NCI-H128 (cell line): Measurements from ENCODE around the gene HELZ.

Experiments
- DNase-seq: peaks from one replicate; lab custom pipeline; 2025; ENCODE audit not compliant: unreplicated experiment; lab: John Stamatoyannopoulos, UW

The HELZ gene

GRCh38 chr17:67238991-67239390 lies 6.0 kb downstream of the HELZ start:
- DNase-seq = no peak

DNA sequence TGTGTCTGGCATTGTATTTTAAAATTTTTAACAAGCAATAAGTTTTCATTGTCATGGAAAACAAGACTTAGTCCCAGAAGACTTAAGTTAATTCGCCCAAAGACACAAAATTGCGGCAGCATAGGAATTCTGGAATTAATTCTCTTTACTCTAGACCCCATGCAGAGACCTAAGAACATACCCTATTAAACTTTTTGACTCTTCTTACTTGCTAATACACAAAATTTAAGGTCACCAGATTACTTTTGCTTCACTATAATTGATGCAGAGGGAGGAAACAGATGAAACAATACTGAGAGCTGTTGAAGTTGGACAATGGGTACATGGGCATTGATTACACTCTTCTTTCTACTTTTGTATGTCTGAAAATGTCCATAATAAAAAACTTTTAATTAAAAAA lies 12.6 kb downstream of the HELZ start:
- no peak for DNase-seq

GRCh38 chr17:67229109-67229955 lies 15.7 kb downstream of the HELZ start:
- DNase-seq = no peak

GRCh38 chr17:67227488-67227887 lies 17.5 kb downstream of the HELZ start:
- no peak for DNase-seq

GRCh38 chr17:67225316-67225715 lies 19.7 kb downstream of the HELZ start:
- DNase-seq = no peak

DNA sequence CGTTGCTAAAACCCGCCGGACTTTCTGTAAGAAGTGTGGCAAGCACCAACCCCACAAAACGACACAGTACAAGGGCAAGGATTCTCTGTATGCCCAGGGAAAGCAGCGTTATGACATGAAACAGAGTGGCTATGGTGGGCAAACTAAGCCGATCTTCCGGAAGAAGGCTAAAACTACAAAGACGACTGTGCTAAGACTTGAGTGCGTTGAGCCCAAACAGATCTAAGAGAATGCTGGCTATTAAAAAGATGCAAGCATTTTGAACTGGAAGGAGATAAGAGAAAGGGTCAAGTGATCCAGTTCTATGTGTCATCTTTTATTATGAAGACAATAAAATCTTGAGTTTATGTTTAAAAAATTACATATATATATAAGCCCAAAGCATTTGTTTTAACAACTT lies 20.3 kb downstream of the HELZ start:
- DNase-seq = no peak

DNA sequence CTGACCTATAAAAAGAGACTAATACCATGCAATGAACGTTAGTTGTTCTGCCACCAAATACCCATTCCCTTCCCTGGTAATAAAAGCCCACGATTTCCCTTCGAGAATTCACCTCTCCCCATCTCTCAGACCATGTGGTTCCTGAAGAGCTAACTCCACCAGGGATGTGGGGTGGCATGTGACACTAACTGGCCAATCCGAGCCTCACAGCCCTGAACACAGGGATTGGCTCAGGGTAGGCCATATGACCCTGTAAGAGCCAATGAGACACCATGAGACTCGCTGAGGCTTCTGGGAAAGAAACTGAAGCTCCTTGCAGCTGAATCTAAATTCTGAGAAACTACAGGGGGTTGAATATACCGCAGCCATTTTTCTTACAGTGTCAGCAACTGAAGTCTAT lies 21.1 kb downstream of the HELZ start:
- no peak for DNase-seq

- no peak for DNase-seq
Measured at GRCh38 chr17:67221062-67221998, 23.7 kb downstream of the HELZ start.

DNA sequence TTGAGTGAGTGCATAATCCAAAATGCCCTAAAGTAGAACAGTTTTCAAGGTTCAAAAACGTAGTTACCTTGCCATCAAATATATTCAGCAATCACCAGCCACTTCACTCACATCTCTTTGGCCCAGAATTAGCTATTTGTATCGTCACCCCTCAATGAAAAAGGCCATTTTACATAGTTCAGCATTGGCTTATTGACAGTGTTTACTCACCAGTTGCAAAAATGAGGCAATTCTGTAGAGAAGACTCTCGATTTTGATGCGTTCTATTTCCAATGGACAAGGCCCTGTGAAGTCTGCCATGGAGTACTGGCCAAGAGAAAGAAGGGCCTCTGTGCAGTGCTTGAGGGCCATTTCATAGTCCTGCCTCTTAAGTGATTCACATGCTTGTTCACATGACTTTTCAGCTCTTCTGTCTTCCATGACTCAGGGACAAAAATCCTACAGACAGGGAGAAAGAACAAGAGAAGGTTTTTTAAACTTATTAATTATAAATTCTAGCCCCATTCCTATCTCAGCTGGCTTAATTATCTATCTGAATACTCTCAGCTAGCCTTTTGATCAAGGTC lies 26.5 kb downstream of the HELZ start:
- DNase-seq = no peak

GRCh38 chr17:67217446-67217845 lies 27.6 kb downstream of the HELZ start:
- DNase-seq = no peak

DNA sequence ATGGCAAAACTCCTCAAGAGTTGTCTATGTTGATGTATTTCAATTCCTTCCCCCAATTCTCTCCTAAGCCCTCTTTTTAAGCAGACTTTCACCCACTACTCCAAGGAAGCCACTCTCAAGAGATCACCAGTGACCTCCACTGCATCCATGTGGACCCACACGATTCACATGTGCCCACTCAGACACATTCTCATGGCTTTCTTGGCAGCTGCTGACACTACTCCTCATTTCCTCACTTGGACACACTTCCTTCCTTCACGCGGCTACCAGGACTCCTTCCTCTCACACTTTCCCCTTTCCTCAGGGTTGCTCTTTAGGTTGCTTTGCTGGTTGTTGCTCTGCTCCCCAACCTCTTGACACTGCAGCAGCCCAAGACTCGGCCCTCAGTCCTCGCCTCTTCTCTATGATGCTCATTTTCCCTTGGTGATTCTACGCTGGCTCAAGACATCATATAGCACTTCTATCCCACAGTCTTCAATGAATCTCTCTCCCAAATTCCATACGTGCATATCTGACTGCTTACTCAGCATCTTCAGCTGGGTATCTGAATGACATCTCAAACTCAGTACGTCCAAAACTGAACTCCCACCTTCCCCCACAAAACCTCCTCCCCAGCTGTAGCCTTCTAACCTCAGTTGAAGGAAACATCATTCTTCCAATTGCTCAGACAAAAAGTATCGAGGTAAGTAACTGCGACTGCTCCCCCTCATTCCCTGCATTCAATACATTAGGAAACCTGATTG lies 28.2 kb downstream of the HELZ start:
- DNase-seq = no peak

GRCh38 chr17:67215991-67216421 lies 29.0 kb downstream of the HELZ start:
- no peak for DNase-seq

DNA sequence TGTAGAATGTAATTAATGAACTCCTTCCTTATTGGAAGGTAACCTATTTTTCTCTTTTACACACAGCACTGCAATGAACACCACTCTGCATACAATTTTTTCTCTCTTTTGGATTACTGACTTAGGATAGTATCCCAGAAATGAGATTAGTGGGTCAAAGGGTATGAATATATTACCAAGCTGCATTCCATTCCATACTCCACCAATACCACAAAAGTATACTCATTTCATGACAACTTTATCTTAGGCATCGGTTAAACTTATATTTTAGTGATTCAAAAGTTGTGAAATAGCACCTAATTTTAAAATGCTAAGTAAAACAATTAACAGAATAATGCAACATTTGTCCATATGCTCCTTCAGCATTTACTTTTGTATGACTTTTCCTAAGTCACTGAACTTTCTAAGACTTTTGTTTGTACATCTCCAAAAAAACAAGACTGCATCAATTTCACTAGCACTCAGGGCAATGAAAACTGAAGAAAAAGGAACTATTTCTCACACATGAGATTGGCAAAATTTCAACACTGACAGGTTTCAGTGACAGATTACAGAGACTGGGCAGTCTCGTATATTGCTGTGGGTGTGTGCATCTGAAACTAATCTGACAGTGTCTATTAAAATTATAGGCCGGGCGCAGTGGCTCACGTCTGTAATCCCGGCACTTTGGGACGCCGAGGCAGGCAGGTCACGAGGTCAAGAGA lies 32.1 kb downstream of the HELZ start:
- DNase-seq = no peak

DNA sequence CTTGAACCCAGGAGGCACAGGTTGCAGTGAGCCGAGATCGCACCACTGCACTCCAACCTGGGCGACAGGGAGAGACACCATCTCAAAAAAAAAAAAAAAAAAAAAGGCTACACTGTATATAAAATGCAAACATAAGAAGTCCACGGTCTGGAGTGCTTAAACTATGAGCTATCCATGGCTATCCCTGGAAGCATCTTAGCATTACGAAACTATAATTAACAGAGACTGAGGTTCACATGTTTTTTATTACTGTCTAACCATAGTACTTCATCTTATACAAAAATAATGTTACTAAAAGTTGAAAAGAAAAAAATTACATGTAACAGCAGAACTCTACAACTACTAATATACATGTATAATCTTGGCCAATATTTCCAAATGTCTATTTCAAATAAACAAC lies 32.8 kb downstream of the HELZ start:
- DNase-seq = no peak

DNA sequence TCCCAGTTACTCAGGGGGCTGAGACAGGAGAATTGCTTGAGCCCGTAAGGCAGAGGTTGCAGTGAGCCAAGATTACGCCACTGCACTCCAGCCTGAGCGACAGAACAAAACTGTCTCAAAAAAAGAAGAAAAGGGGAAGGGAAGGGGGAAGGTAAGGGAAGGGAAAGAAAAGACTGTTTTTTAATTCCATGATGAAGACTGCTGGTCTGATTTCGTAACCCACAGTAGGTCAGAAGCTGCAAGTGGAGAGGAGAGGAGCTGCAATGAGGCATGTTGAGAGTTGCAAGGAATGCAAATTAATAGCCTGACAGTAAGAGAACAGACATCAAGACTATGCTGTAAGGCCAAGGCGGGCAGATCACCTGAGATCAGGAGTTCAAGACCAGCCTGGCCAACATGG lies 33.3 kb downstream of the HELZ start:
- no peak for DNase-seq

GRCh38 chr17:67210915-67211314 lies 34.1 kb downstream of the HELZ start:
- DNase-seq = no peak

DNA sequence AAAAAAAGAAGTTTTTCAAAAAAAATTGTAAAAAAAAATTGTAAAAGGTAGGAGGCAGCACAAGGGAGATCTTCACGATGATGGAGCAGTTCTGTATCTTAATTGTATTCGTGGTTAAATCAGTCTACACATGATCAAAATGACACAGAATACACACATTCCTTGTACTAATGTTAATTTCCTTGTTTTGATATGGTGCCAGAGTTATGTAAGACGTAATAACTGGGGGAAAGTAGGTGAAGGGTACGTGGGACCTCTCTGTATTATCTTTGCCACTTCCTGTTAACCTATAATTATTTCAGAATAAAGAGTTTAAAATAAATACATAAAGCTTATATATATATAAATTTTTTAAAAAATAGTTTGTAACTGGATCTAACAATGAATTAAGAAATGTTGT lies 36.8 kb downstream of the HELZ start:
- no peak for DNase-seq

DNA sequence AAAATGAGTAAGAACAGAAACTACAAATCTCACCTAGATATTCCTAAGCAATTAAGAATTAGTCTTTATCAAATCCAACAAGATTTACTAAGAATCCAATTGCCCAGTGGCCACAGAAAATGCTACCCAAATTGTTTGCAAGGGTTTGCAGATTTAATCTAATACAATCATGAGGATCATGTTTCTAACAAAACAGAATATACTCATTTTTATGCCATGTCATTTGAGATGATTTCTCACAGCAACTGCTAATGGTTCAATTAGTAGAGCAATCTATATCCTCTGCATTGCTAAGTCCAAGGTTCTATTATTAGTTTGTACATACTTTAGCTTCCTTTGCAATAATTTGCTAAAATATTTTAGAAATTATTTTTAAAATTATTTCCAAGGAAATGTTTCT lies 41.2 kb downstream of the HELZ start:
- no peak for DNase-seq

DNA sequence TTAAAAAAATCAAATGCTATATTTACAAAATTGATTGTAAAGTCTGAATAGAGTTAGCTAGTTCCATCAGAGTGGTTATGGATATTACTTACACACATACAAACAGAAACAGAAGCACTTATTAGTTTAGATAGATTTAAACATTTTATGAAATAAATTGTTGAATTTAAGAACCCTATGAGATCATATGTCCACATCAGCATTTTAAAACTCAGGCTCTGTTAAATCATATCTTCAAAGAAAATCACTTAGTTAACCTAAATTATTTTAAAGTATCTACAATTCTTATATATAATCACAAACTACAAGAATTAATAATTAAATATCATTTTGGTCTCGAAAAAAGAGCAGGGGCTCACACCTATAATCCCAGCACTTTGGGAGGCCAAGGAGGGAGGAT lies 42.5 kb downstream of the HELZ start:
- DNase-seq = no peak

DNA sequence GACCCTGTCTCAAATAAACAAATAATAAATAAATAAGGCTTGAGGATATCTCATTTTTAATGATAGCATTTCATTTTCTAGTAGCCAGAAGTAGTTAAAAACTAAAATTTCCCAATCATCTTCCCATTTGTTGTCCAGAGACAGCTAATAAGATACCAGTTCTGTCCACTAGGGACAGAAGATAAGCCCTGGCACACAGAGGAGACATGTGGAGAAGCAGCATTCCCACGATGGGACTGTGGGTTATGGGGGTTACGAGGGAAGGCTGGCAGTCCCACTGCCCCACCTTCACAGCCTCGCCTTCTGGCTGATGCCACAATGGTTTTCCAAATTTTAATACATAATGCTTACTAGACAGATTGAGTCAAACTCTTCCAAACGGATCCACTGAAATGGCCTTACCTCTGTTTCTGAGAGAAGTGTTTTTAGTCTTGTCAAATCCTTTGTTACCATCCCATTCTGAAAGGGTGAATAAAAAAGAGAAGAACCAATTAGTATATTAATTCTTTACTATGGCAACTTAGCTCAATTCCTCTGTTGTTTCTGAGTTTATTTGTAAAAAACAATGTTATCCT lies 44.2 kb downstream of the HELZ start:
- no peak for DNase-seq
